GM12891 (cell line): ENCODE measurements around the gene ZDHHC24.
"Not testable (repeated sequence)": the region's sequence is repeated elsewhere in the genome, so short reads cannot be mapped to it uniquely, and the experiment has no call there.

Experiments
- DNase-seq: peaks from one replicate; pipeline ENCODE4 v3.0.0; 2011; ENCODE audit warnings: low spot score; ENCODE audit not compliant: insufficient read length
- FAIRE-seq: peaks from 2 replicates; lab custom pipeline; 2011; peaks lifted over from hg19 to GRCh38; lab: Jason Lieb, UNC
- PAX5 ChIP-seq: IDR thresholded peaks from 2 replicates; pipeline ENCODE4 v1.6.1; 2011; ENCODE audit warnings: low read length, moderate library complexity, mild to moderate bottlenecking; ENCODE audit not compliant: insufficient read depth, severe bottlenecking
- POLR2A ChIP-seq: IDR thresholded peaks from 2 replicates; pipeline ENCODE4 v1.6.1; 2011; ENCODE audit warnings: low read depth, low read length, control low read depth
- POLR2AphosphoS5 ChIP-seq: IDR thresholded peaks from 2 replicates; pipeline ENCODE4 v1.6.1; 2011; ENCODE audit warnings: low read depth, low read length, control low read depth
- POU2F2 ChIP-seq: IDR thresholded peaks from 2 replicates; pipeline ENCODE4 v1.6.1; 2011; ENCODE audit warnings: low read depth, mild to moderate bottlenecking, control low read depth, low read length, moderate library complexity
- SPI1 ChIP-seq: IDR thresholded peaks from 2 replicates; pipeline ENCODE4 v1.6.1; 2011; ENCODE audit warnings: low read depth, low read length, control low read depth
- TAF1 ChIP-seq: IDR thresholded peaks from 2 replicates; pipeline ENCODE4 v1.6.1; 2011; ENCODE audit warnings: low read depth, low read length, control low read depth

ZDHHC24 gene

DNA sequence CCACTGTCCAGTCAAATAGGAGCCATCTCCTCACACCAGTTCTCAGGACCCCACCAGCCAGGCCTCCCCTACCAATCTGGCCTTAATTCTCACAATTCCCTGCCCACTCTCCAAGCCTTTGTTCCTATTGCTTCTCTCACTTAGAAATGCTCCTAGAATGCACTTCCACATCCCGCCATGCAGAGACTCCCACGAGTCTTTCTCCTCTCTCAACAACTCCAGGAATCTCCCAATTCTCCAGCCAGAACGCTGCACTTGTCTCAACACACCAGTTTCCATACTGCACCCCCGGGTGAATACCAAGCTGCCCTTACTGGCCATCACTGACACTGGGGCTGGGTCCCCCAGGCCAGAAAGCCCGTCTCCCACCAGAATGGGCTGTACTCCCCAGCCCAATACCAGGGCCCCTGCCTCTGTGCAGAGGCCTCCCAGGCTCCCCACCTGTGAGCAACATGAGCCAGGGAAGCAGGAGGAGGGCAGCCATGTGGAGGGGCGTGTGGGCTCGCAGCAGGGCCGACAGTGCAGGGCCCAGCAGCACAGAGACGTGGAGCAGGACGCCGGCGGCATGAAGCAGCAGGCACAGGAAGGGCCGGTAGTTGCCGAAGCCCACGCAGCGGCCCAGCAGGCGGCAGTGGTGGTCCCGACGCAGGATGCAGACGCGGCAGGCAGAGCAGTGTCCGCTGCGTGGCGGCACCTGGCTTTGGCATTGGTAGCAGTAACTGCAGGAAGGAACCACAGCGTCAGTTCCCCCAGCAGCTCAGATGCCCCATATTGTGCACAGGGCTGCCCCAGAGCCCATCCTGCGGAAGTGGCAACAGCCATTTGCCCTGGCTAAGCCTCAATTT lies 2.4 kb downstream of the ZDHHC24 start:
- peak; percentile 73 for DNase-seq
- no peak for TF ChIP-seq PAX5
- TF ChIP-seq SPI1, result no peak
- TF ChIP-seq TAF1, result no peak
- TF ChIP-seq POLR2AphosphoS5, result no peak
- TF ChIP-seq POU2F2, result no peak
- no peak for TF ChIP-seq POLR2A
- peak; percentile 99 for FAIRE-seq

DNA sequence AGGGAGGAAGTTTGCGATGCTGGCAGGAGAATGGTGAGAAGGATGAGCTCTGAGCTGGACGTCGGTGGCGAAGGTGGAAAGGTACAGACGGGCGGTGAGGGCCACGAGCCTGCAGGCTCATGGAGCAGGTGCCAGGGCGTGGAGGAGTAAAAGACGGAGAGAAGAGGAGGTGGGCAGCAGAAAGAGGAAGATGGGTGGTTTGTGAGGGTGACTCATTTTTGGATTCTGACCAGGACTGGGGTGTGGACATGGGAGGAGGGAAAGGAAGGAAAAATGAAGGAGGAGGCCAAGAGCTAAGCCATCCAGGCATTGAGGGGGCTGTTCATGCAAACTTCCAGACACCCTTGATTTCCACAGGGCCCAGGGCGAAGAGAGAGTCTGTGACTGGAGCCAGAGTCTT lies 3.5 kb downstream of the ZDHHC24 start:
- DNase-seq (no peak), FAIRE-seq (no peak)
- TF ChIP-seq TAF1 (no peak), POLR2AphosphoS5 (no peak), PAX5 (no peak), POU2F2 (no peak), POLR2A (no peak), SPI1 (no peak)

DNA sequence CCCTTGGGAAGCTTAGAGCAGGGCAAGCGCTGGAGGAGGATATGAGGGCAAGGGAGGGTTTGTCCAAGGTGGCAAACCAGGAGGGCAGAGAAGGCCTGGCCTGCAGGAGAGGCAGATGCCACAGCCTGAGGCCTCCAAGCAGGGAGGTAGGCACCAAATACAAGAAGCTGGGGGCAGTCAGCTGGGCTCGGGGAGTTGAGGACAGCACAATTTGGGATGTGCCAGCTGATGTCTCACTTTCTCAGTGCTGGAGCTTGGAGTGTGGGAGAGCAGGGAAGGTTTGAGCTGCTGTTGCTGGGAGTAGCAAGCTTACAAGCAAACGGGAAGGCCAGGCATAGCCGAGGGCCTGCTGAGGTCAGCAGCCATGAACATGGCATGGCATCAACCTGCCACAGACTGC lies 4.0 kb downstream of the ZDHHC24 start:
- no peak for DNase-seq
- TF ChIP-seq TAF1, result no peak
- TF ChIP-seq SPI1, result no peak
- TF ChIP-seq POLR2AphosphoS5, result no peak
- no peak for TF ChIP-seq POLR2A
- no peak for TF ChIP-seq POU2F2
- no peak for TF ChIP-seq PAX5
- no peak for FAIRE-seq

DNA sequence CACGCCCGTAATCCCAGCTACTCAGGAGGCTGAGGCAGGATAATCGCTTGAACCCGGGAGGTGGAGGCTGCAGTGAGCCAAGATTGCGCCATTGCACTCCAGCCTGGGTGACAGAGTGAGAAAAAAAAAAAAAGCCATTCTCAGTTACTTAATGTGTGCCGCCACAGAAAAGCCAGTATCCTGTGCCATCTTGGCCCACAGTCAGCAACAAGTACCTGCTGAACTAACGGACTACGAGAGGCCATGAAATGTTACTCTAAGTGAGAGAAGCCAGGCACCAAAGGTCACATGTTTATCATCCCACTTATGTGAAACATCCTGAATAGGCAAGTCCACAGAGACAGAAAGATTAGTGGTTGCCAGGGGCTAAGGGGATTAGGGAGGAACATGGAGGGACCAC lies 5.2 kb downstream of the ZDHHC24 start:
- FAIRE-seq, DNase-seq: not testable (repeated sequence)

DNA sequence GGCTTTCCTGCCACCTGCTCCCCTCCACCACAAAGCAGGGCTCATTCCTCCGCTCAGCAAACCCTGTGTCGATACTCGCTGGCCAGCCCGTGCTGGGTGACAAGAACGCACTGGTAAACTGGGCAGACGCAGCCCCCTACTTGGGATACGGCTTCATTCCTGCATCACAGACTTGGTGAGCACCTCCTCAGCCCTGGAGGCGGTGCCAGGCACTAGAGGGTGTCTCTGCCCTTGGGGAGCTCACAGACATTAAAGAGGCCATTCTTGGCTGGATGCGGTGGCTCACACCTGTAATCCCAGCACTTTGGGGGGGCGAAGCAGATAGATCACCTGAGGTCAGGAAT lies 6.0 kb downstream of the ZDHHC24 start:
- FAIRE-seq (no peak), DNase-seq (no peak)
- TF ChIP-seq PAX5, result no peak
- no peak for TF ChIP-seq POU2F2
- TF ChIP-seq POLR2A, result no peak
- TF ChIP-seq TAF1, result no peak
- no peak for TF ChIP-seq SPI1
- no peak for TF ChIP-seq POLR2AphosphoS5

DNA sequence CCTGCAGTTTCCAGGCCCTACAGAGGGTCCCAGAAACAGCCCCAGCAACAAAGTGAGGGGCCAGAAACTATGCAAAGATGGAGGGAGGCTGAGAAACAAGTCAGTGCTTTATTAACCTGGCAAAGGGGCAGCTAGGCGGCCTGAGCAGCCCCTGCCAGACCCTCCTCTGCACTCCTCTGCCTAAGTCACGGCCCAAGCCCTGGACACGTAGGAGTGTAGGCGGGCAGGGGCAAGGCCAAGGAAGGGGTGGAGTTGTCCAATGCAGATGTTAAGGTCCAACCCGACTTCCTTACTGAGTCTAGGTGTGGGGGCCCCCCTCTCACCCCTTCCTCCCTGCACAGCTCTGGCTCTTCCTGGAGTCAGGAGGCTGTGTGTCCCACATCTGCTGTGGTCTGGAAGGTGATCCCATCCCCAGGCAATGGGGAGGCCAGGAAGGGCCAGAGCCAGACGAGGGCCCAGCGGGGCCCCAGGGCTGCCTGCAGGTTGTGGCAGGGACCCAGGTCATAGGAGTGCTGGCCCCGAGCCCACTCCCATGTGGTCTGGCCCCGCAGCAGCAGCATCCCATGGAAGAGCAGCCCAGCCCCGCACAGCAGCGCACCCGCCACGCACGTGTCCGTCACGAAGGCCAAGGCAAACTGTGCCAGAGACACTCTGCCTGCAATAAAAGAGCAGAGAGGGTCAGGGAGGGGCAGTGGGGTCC lies 6.5 kb downstream of the ZDHHC24 start:
- FAIRE-seq, result no peak
- TF ChIP-seq POU2F2 (no peak), SPI1 (no peak), POLR2A (no peak), PAX5 (no peak), TAF1 (no peak), POLR2AphosphoS5 (no peak)
- no peak for DNase-seq

DNA sequence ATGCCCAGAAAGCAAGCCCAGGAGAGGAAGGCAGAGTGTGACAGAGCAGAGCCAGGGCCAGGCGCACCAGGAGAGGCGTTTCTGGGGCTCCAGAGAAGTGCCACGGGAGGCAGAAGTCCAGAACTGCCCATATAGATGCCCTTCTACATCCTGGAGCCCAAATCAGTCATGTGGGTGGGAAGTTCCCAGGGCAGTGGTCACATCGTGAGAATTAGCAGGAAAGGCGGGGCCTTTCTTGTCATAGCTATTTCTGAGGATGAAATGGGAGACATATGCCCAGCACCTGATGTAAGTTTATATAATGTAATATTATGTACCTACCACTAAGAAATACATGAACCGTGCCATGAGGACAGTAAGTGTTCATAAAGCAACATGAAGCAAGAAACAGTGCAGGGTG lies 13.1 kb downstream of the ZDHHC24 start:
- TF ChIP-seq SPI1, result no peak
- TF ChIP-seq POLR2A, result no peak
- no peak for TF ChIP-seq PAX5
- TF ChIP-seq POU2F2, result no peak
- TF ChIP-seq POLR2AphosphoS5, result no peak
- TF ChIP-seq TAF1, result no peak
- DNase-seq (no peak), FAIRE-seq (no peak)

DNA sequence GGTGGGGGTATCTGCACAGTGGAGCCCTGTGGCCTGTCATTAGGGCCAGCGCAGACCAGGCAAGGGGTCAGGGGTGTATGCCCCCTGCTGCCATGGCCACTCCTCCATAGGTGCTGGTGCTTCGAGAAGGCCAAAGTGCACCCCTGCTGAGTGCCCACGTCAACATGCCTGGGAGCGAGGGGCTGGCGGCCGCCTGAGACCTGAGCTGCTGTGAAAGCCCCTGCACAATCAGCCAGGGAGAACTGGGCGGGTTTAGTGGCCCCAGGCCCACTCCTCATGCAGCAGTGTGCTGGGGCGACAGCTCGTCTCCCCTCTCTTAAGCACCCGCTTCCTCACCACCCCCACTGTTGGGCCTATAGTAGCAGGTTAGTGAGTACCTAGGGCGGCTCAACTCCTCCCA lies 14.0 kb downstream of the ZDHHC24 start:
- FAIRE-seq (no peak), DNase-seq (no peak)
- TF ChIP-seq POLR2AphosphoS5 (no peak), POU2F2 (no peak), SPI1 (no peak), POLR2A (no peak), PAX5 (no peak), TAF1 (no peak)

DNA sequence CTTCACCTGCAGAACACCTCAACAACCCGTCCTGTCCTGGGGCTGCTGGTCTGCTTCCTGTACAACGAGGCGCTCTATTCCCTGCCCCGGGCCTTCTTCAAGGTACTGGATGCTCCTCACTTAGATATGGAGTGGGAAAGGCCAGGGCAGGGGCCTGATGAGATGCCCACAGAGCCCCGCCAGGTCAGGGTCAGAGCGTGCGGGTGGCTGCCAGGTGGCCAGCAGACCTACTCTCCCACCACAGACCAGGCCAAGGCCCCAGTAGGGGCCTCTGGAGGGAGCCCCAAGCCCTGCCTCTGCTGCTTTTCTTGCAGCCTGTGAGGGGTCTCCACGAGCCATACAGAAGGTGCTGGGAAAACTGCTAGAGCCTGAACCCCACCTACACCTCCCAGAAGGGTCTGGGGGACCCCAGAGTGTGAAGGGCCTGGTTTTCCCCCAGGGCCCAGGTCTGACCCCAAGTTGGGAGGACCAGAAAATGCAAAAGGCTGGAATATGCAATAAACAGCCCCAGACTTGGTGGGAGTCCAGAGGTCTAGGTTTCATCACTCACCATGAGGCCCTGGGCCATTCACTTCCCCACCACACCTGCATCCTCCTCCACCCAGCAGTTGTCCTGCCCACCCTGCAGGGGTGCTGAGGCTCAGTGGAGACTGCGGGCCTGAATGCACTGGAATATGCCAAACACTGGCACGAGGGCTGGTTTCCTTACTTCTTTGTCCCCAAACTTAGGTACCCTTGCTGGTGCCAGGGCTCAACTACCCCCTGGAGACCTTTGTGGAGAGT lies 14.7 kb downstream of the ZDHHC24 start:
- no peak for TF ChIP-seq POLR2AphosphoS5
- TF ChIP-seq POU2F2, result no peak
- TF ChIP-seq SPI1, result no peak
- TF ChIP-seq TAF1, result no peak
- no peak for TF ChIP-seq PAX5
- no peak for TF ChIP-seq POLR2A
- DNase-seq, result no peak
- FAIRE-seq, result no peak
